ENCODE measurements around the gene IGF2BP2.

The IGF2BP2 gene

DNA sequence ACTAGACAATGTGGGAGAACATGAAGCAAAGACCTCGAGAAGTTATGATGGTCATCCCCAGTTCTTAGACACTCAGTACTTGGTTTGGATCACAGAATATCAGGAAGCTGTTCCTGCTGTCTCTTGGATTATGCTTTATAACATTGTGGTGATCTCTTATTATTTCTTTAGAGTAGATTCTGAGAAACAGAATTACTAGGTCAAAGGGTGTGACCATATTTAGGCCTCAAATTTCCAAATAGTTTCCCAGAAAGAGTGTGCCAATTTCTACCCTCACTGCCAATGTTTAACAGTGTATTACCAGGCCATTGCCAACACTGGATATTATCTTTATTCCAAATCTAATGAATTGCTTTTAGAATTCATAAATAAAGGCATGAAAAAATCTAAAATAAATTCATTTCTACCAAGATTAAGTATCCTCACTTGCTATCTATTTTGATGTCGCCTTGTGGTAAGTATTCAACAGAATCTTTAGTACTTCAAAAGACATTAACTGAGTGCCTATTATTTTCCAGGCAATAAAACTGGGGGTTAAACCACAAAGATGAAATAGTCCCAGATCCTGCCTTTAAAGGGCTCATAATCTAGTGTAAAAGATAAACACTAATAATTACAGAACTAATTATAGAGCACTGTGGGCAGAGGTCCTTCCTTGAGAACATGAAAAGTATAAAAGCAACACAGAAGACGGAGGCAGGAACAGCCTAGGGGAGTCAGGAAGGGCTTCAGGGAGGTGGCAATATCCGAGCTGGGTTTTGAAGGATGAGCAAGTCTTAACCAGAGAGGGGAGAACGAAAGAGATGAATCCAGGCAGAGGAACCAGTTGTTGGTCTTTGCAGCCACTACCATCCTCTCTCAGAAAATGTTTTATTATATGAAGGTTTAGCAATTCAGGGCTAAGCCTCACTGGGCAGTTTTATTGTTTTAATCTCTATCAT is 86.8 kb downstream of the IGF2BP2 start:
- no peak for DNase-seq (ENCODE audit: low read depth in 2 of 2, low spot score in 1 of 2)

DNA sequence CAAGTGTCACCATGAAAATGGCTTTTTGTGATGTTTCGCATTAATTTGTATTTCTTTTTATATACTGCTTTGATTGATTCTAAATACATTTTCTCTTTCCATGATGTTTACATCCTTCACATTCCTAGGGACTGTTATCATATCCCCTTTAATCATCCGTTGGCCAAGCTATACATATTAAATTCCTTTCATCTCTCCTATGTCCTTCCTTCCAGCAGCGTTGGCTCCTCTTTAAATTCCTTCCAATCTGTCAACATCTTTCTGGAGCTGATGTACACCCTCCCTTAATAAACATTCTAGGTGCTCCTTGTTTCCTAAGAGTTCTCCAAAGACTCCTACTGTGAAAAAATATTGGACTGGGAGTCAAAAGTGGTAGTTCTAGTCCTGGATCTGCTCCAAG is 87.8 kb downstream of the IGF2BP2 start:
- DNase-seq (ENCODE audit: low read depth in 2 of 2, low spot score in 1 of 2): no peak

DNA sequence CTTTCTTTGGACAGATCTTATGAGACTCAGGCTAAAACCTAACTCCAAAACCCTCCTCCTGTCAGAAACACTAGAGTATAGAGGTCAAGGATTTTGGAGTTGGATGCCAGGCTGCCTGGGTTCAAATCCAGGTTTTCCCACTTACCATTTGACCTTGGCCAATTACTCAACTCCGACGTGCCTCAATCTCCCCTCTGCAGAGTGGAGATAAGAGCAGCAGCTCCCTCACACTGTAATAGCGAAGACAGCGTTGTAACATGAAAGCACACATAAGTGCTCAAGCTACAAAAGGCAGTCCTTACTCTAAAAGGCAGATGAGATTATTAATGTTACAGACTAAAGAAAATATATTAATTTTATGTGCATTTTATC is 90.1 kb downstream of the IGF2BP2 start:
- no peak for DNase-seq (ENCODE audit: low read depth in 2 of 2, low spot score in 1 of 2)

DNA sequence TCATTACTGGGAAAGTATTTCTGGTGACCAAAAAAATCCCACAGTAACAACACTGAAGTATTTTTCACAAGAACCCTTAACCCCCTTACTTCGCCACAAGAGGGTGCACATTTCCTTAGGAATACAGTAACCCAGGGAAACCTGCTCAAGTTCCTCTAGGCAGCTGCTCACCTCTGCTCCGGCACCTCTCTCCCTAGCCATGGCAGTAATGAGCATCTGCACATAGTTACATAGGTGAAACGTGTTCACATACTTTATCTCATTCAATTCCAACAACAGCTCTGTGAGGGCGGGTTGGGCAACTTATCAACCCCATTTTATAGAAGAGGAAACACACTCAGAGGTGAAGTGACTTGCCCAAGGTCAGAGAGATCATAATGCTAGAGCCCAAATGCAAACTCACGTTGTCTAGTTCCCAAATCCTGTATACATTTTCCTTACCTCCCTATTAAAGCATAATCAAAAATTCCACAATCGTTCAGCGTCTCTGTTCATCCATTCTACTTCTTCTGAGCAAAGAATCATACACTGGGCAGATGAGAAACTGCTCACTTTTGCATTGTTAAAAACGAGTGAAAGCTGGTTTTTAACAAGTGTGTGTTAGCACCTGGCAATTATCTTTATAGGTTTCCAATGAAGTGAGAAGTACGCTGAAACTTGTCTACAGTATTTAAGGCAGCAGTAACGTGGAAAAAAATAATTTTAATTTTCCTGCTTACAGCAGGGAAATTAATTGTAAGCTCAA is 90.7 kb downstream of the IGF2BP2 start:
- no peak for DNase-seq (ENCODE audit: low read depth in 2 of 2, low spot score in 1 of 2)

DNA sequence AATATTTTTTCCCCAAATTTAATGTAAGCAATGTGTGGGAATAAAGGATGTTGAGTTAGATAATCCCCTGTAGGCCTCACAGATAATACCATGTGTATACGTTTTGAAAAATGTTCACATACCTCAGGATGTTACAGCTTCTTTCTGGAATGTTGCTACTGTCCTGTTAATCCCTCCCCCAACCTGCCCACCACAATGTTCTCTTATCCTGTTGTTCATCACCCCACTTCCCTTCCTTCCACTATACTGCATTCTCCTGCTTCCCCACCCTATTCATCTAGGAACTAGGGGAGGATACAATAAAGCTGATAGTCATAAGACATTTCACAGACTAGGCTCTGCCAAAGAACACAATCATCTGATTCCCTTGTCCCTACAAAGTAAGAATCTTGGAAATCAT is 92.1 kb downstream of the IGF2BP2 start:
- DNase-seq (ENCODE audit: low read depth in 2 of 2, low spot score in 1 of 2): no peak

DNA sequence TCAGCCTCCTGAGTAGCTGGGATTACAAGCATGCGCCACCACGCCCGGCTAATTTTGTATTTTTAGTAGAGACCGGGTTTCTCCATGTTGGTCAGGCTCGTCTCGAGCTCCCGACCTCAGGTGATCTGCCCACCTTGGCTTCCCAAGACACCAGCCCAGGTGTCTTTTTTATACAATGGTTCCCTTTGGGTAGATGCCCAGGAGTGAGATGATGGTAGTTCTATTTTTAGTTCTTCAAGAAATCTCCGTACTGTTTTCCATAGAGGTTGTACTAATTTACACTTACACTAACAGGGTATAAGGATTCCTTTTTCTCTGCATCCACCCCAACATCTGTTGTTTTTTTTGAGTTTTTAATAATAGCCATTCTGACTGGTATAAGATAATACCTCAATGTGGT is 94.3 kb downstream of the IGF2BP2 start:
- no peak for DNase-seq (ENCODE audit: low read depth in 2 of 2, low spot score in 1 of 2)

DNA sequence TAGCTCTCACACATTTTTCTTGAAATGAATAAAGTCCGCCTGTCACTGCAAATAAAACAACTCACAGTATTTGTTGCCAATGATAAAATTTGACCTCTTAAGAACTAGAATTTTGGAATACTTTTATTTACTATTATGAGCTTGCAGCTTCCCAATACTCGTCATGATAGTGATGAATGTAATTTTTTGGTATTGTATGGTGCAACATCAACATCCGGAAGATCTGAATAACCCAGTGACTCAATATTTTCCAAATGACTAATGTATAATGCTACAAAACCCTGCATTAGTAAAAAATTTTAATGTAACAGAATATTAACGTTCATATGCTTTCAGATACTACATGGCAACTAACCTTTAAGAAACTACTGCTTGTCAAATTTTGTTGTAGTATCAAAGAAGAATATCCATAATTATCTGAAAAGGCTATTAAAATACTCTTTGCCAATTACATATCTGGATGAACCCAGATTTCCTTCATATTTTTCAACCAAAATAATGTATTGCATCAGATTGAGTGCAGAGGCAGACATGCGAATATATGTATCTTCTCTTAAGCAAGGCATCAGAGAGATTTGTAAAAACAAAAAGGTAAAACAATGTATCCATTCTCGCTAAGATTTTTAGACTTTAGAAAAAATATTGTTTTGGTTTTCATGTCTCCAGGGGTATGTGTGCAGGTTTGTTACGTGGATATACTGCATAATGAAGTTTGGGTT is 95.3 kb downstream of the IGF2BP2 start:
- DNase-seq (ENCODE audit: low read depth in 2 of 2, low spot score in 1 of 2): no peak

DNA sequence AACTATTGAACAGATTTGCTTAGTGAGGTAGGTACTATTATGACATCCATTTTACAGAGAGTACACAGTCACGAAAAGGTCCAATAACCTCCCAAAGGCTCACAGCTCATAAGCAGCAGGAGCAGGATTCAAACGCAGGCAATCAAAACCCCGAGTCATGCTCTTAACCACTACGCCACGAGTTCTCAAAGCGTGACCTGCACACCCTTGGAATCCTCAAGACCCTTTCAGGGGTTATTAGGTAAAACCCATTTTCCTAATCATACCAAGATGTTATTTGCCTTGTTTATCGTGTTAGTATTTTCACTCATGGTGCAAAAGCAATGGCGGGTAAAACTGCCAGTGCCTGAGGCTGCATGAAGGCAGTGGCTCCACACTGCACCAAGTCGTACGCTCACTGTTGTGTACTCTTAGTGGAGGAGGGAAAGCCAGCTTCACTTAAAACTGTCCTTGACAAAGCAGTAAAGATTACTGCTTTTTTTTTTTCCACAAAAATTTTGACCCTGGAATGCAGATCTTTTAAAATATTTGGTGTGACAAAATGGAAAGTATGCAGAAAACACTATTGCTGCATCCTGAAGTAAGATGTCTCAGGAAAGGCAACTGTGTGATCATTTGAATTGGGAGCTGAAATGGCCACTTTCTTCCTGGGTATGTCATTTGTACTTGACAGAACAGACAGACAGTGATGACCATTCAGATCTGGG is 96.1 kb downstream of the IGF2BP2 start:
- no peak for DNase-seq (ENCODE audit: low read depth in 2 of 2, low spot score in 1 of 2)

DNA sequence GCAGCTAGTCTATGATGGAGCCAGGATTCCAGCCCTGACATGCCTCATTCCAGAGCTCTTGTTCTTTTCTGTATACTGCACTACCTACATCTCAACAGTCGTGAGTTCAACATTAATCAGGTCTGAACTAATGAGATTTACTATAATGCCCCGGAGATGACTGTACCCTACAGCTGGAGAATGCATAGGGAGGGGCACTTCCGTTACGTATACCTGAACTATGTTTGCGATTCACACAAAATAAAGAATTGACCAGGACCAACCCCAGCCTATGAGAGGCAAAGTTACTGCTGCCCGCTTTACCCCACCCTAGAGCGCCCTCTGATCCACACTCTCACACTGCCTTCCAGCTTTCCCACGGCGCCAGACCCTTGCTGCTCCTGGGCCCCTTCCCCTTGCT is 97.0 kb downstream of the IGF2BP2 start:
- no peak for DNase-seq (ENCODE audit: low read depth in 2 of 2, low spot score in 1 of 2)

DNA sequence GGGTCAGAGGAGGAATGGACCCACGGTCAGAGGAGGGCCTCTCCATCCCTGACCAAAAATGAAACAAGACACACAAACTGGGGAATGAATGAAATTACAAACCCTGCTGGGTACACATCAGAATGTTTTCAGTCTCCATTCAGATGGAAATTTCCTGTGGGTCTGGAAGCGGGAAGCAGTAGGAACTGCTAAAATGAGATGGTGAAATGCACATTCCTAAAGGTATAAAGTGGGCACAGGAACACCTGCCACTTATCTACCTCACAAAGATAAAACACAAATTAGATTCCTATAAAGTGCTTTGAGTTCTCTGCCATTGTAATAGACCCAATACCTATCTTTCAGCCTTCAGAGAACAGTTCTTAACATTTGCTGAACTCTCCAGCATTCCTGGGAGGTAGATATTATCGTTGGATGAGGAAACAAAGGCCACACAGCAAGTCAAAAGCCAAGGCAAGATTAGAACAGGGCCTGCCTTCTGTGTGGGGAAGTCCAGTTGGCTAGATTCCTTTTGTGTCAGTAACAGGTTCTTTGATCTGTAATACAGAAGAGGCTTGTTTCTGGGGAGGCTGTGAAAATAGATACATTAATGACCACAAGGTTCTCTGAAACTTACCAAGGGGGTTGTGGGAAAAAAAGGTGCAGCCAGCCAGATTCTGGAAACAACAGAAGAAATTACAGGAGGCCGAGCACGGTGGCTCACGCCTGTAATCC is 98.4 kb downstream of the IGF2BP2 start:
- DNase-seq (ENCODE audit: low read depth in 2 of 2, low spot score in 1 of 2): no peak

DNA sequence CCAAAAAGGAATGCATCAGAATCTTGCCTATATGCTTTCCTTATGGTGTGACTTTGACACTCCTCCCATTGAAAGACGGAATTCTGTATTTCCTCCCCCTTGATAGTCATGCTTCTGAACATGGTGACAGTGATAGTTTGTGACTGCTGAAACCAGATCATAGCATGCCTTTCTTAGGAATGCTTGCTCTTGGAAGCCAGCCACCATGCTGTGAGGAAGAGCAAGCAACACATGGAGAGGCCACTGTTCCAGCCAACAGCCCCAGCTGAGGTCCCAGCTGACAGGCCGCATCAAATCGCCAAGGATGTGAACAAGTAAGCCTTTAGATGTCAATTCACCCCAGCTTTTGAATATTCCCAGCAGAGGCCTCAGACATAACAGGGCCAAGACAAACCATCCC is 100.1 kb downstream of the IGF2BP2 start:
- DNase-seq (ENCODE audit: low read depth in 2 of 2, low spot score in 1 of 2): no peak

DNA sequence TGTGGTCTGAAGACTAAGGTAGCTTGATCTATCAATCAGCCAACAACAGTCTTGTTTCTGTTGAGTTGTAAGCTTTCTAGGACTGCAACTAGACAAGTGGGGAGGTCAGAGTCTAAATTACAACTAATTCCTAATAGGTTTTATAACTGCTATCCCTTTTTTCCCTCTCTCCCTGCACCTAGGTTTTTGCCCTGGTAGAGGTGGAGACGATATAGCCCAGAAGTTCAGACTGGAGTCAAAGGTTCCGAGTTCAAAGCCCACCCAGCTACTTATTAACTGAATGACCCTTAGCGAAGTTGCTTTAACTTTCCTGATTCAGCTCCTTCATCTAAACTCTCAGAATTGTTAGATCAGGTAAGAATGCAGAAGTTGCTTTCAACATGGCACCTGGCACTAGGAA is 100.6 kb downstream of the IGF2BP2 start:
- DNase-seq (ENCODE audit: low read depth in 2 of 2, low spot score in 1 of 2): no peak

DNA sequence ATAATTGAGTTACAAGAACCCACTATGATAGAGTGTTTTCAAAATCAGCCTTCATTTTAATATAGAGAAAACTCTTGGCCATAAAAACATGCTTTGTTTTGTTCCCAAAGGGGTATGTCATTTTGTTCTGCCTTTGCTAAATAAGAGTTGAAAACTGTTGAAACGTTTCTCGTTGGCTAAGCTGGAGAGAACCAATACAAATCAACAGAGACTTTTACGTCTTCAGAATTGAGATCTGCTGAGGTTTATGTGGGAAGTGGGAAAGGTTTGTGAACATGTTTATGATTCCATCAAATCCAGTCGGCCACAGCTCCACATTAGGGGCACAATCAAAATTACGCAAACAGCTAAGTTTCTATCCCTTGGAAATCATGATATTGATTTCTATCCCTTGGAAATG is 102.0 kb downstream of the IGF2BP2 start:
- no peak for DNase-seq (ENCODE audit: low read depth in 2 of 2, low spot score in 1 of 2)

DNA sequence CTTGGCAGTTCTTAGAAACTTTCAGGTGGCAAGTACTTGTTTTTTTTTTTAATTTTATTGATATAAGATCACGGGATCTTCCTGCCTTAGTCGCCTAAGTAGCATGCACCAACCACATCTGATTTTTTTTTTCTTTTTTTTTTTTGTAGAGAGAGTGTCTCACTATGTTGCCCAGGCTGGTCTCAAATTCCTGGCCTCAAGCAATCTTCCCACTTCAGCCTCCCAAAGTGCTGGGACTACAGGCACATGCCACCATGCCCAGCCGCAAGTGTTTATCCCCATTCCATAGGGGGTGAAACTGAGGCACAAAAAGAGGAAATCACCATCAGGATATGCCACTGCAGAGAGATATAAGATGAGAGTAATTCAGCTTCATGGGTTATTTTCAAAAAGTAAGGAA is 102.9 kb downstream of the IGF2BP2 start:
- no peak for DNase-seq (ENCODE audit: low read depth in 2 of 2, low spot score in 1 of 2)

DNA sequence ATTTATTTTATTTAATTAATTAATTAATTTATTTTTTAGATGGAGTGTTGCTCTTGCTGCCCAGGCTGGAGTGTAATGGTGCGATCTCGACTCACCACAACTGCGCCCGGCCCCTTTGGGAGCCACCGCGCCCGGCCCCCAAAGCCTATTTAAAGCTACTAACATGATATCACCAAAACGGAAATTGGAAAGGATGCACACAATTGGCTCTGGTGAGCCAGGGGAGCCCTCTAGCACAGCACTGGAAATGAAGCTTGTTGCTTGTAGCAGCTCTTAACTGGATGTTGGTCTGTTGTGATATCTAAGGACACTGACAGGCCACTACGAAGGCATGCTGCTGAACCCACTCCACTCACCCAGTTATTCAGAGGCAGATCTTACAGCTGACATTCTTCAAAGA is 104.5 kb downstream of the IGF2BP2 start:
- DNase-seq (ENCODE audit: low read depth in 2 of 2, low spot score in 1 of 2): no peak

DNA sequence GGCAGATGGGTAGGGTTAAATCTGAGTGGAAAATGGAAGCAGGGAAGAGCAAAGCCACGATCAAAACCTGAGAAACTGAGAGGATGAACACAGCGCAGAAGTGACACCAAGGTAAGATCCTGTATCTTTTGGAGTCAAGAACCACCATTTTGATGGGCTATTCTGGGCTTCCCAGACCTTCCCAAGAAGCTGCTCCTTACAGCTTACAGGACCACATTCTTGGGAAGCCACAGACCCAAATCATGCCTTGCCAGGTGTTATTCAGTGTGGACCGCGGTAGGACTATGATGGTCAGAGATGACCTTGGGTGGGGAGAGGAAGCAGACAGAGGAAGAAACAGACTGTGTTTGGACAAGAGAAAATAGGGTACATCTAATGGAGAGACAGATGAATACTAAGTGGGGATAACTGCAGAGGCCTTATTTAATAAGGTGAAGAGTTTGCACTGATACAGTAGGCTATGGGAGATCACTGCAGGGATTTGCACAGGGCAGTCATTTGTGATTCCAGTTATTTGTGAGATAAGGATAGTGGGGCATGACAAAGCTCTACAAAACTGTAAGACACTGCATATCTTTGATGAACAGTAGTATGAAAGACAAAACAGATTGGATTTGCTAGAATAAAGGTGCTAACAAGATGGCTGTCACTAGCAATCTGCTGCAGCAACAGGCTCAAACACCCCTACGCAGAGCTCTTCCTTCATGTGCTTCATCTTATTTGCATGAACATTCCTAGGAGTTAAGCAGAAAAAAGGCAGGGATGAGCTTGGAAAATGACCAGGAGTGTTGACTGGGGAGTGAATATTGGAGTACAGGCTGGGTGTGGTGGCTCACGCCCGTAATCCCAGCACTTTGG is 105.9 kb downstream of the IGF2BP2 start:
- DNase-seq (ENCODE audit: low read depth in 2 of 2, low spot score in 1 of 2): no peak

DNA sequence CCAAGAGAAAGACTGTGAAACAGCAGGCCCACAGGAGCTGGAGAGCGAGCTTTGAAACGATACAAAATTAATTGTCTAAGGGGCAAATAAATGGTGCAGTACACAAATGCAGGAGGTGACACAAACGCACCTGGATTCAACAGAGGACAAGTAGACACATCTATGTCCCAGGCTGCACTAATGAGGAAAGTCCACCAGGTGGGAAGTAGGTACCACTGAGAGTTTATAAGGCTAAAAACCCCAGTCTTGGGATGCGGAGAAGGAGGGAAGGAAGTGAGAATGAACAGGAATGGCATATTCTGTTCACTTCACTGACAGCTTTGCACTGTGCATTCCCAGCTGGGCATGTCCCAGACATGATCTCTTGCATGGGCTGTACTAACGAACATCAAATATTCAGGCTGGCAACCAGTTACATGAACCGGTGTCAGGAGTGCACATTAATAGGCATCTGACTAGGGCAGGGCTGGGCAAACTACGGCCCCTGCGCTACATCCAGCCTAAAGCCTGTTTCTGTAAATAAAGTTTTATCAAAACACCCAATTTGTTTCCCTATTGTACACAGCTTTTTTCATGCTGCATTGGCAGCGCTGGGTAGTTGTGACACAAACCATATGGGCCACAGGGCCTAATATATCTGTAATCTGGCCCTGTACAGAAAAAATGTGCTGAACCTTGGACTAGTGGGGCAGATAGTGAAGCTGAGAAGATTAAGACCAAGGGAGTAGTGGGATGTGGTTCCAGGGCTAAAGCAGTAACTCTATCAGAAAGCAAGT is 107.0 kb downstream of the IGF2BP2 start:
- no peak for DNase-seq (ENCODE audit: low read depth in 2 of 2, low spot score in 1 of 2)

DNA sequence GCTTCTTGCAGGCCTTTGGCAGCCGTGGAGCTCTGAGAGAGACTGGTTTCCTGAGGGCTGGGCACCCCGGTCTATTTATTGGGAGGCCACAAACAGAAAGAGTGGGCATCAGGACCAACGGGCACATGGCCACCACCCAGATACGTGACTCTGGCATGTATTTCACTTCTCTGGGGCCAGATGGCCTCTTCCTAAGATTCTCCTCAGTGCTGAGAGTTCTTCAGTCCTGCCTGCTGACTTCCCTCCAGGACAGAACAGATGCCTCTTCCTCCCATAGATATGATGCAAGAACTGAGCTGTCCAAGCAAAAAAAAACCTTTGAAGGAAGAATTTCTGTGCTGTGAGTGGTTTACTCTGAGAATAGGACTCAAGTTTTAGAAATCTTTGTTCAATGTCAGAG is 107.7 kb downstream of the IGF2BP2 start:
- DNase-seq (ENCODE audit: low read depth in 2 of 2, low spot score in 1 of 2): no peak

Measured in stimulated activated CD8-positive, alpha-beta memory T cell treated with anti-CD3 and anti-CD28 coated beads, Interleukin-4, amount 100 ng/mL, for 1 hour (primary cell).